Measurements from ENCODE around the gene ZBTB44.

ZBTB44 gene

GRCh38 chr11:130215531-130216220 lies 99.0 kb downstream of the ZBTB44 start:
- H3K4me3 ChIP-seq (ENCODE audit: low read depth, low read length), result no peak overlapping the region

GRCh38 chr11:130214861-130215530 lies 99.7 kb downstream of the ZBTB44 start:
- Histone ChIP-seq H3K4me1 (no peaks in the 10 kb centered on the region), H3K4me2 (ENCODE audit: low read length) (no peak overlapping the region), H3K4me3 (ENCODE audit: low read depth, low read length) (no peak overlapping the region), H3K9me3 (ENCODE audit: control insufficient read depth, low read length) (no peaks in the 10 kb centered on the region), H3K9ac (no peak overlapping the region), H3K27me3 (ENCODE audit: control insufficient read depth, insufficient read depth, low read length) (no peaks in the 10 kb centered on the region), H3K27ac (no peak overlapping the region), H2AFZ (no peak overlapping the region), H3K79me2 (no peaks in the 10 kb centered on the region), H3K36me3 (ENCODE audit: control insufficient read depth, insufficient read depth, low read length) (no peaks in the 10 kb centered on the region)
- TF ChIP-seq CTCF (IDR thresholded peaks at IDR 0.05), result no peak

More at GRCh38 chr11:130215531-130216220, 99.0 kb downstream of the ZBTB44 start:
- no peak for TF ChIP-seq CTCF (IDR thresholded peaks at IDR 0.05)
- Histone ChIP-seq H3K79me2 (no peaks in the 10 kb centered on the region), H3K4me2 (ENCODE audit: low read length) (no peak overlapping the region), H3K36me3 (ENCODE audit: control insufficient read depth, insufficient read depth, low read length) (no peaks in the 10 kb centered on the region), H3K9ac (no peak overlapping the region), H2AFZ (no peak overlapping the region), H3K4me1 (no peaks in the 10 kb centered on the region), H3K27me3 (ENCODE audit: control insufficient read depth, insufficient read depth, low read length) (no peaks in the 10 kb centered on the region), H3K9me3 (ENCODE audit: control insufficient read depth, low read length) (no peaks in the 10 kb centered on the region), H3K27ac (no peak overlapping the region)

GRCh38 chr11:130213979-130214281 lies 100.8 kb downstream of the ZBTB44 start:
- Histone ChIP-seq H3K36me3 (ENCODE audit: control insufficient read depth, insufficient read depth, low read length) (no peaks in the 10 kb centered on the region), H3K9ac (no peak overlapping the region), H3K4me3 (ENCODE audit: low read depth, low read length) (no peak overlapping the region), H3K27ac (no peak overlapping the region), H3K4me2 (ENCODE audit: low read length) (no peak overlapping the region), H3K9me3 (ENCODE audit: control insufficient read depth, low read length) (no peaks in the 10 kb centered on the region), H3K27me3 (ENCODE audit: control insufficient read depth, insufficient read depth, low read length) (no peaks in the 10 kb centered on the region), H3K79me2 (no peaks in the 10 kb centered on the region), H3K4me1 (no peaks in the 10 kb centered on the region), H2AFZ (no peak overlapping the region)
- no peak for TF ChIP-seq CTCF (IDR thresholded peaks at IDR 0.05)

- no peaks in the 10 kb centered on the region for H3K27me3 ChIP-seq (ENCODE audit: control insufficient read depth, insufficient read depth, low read length)
- no peaks in the 10 kb centered on the region for H3K9me3 ChIP-seq (ENCODE audit: control insufficient read depth, low read length)
- no peak overlapping the region for H3K4me3 ChIP-seq (ENCODE audit: low read depth, low read length)
Measured at GRCh38 chr11:130213143-130213978, 101.4 kb downstream of the ZBTB44 start.

More at GRCh38 chr11:130213143-130213978, 101.4 kb downstream of the ZBTB44 start:
- H3K36me3 ChIP-seq (ENCODE audit: control insufficient read depth, insufficient read depth, low read length), result no peaks in the 10 kb centered on the region
- no peak overlapping the region for H3K27ac ChIP-seq
- no peaks in the 10 kb centered on the region for H3K79me2 ChIP-seq
- H3K4me1 ChIP-seq, result no peaks in the 10 kb centered on the region
- no peak overlapping the region for H2AFZ ChIP-seq
- TF ChIP-seq CTCF (IDR thresholded peaks at IDR 0.05), result peak; percentile 85
- H3K4me2 ChIP-seq (ENCODE audit: low read length), result no peak overlapping the region
- H3K9ac ChIP-seq, result no peak overlapping the region
